ENCODE measurements around the gene LMTK2. TPM values are rescaled to one million over a fixed set of nuclear protein-coding genes. Genes with fewer than 3 reads are reported as not detected.

Gene LMTK2
- total RNA-seq, 1 donor from 2014 or later, result 23.2 TPM

GRCh38 chr7:98203261-98203963 lies 96.8 kb downstream of the LMTK2 start:
- DNase-seq (ENCODE audit: low read depth), result no peak

DNA sequence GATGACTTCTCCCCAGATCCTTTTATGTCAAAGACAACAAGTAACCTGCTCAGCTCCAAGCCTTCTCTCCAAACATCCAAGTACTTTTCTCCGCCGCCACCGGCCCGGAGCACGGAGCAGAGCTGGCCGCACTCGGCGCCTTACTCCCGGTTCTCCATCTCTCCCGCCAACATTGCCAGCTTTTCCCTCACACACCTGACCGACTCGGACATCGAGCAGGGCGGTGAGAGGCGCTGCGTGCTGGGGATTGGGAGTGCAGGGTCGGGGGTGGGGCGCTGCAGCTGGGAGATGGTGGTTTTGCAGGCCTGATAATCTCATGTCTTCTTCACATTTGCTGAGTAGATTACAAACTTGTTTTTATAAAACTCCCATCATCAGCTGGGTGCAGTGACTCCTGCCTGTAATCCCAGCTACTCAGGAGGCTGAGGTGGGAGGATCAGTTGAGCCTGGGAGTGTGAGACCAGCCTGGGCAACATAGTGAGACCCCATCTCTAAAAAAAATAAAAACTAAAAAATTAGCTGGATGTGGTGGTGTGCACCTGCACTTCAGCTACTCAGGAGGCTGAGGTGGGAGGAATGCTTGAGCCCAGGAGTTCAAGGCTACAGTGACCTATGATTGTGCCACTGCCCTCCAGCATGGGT lies 97.4 kb downstream of the LMTK2 start:
- no peak for DNase-seq (ENCODE audit: low read depth)

- DNase-seq (ENCODE audit: low read depth), result no peak
Measured at GRCh38 chr7:98204670-98205069, 98.0 kb downstream of the LMTK2 start.

- DNase-seq (ENCODE audit: low read depth), result no peak
Measured at GRCh38 chr7:98205162-98205845, 98.6 kb downstream of the LMTK2 start.

DNA sequence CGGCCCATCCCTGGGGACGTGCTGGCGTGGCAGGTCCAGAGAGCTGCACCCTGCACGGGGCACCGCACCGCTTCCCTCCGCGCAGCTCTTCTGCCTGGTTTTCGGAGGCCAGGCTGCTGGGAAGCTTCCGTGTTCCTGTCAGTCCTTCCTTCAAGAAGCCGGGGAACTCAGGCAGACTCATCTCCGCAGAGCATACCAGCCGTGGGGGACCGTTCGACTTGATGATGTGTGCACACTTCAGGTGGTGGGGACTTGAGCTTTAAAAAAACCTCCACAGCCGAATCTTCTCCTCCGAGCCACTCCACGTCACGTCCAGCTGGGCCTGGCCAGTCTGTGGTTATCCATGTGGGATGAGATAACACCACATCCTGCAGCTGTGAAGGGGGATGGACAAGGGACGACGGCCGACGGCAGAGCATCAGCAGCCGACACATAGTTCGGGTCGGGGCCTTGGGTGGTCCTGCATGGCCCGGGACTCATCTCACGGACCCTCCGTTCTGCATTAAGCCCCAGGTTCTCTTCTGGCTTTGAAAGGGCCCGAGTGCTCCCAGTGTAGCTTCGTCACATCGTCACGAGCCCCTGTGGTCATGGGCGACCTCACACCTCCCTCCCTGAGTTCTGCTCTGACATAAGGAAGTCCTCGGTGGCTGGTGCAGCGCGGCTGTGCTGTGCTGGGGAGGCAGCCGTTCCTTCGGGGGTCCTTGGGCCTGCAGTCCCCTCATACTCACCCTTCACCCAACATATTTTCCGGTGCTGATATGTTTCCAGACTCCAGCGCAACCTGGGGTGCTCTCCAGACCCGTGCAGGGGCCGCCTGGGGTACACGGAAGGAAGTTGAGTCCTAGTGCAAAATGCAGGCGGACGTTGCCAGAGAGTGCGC lies 100.0 kb downstream of the LMTK2 start:
- DNase-seq (ENCODE audit: low read depth), result no peak

DNA sequence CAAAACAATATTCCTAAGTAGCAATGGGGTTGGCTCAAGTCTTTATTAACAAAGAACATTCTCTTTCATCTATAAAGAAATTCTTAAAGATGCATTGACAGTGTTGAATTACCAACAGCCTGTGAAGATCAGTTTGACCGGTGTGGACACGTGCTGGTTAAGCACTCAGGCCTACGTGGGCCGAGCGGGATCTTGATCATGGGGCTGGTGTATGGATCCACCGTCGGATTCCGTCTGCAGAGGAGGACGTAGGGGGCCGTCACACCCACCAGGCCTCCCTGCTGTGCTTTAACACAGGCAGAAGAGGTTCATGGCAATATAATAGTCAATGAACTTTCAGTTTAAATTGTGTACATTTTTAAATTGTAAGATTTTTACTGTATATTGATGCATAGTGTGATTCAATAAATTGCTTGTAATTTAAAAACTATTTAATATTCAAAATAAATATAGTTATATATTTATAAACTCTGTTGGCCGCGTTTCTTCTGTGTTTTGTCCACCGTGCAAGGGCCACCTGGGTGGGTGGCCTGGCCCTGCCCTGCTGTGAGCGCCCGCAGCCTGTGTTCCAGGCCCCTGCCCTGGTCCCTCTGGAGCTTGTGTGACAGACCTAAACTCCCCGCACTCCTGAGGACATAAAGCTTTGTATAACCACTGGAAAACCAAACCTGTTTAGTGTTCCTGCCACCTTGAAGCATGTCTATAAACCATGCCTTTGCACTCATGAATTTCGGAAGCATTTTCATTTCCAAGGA lies 102.7 kb downstream of the LMTK2 start:
- DNase-seq (ENCODE audit: low read depth), result no peak

- DNase-seq (ENCODE audit: low read depth), result no peak
Measured at GRCh38 chr7:98210513-98211220, 104.0 kb downstream of the LMTK2 start.

DNA sequence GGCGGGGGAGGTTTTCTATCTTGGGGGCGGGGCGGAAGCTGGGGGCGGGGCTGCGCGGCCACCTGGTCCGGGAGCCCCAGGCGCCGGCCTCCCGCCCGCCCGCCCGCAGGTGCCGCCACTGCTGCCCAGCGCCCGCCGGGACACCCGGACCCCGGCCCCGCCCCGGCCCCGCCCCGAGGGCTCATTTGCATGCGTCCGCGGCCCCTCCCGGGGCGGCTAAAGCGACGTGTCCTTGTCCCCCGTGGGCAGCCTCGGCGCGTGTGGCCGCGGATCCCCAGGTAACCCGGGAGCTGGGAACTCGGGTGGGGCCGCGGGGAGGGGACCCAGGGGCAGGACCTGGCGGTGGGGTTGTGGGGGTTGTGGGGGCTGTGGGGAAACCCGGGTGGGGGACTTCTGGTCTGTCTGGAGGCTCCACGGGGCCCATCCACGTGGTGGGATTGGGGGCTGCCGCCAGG lies 104.6 kb downstream of the LMTK2 start, which contains the start of gene BHLHA15:
Gene BHLHA15 (plus strand): TSS at position 219 of the 455 bp plus-strand sequence. CDS start 871 bp downstream, outside the sequence.
- DNase-seq (ENCODE audit: low read depth), result no peak

GRCh38 chr7:98211676-98212531 lies 105.2 kb downstream of the LMTK2 start:
- no peak for DNase-seq (ENCODE audit: low read depth)

DNA sequence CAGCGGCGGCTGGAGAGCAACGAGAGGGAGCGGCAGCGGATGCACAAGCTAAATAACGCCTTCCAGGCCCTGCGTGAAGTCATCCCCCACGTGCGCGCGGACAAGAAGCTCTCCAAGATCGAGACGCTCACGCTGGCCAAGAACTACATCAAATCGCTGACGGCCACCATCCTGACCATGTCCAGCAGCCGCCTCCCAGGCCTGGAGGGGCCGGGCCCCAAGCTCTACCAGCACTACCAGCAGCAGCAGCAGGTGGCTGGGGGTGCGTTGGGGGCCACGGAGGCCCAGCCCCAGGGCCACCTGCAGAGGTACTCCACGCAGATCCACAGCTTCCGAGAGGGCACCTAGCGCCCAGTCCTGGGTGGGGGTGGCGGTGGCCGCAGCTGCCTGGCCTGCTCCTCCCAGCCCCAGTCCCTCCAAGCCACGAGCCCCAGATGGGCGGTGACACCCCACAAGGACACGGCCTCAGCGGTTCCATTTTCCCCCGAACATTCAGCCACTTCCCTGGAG lies 105.9 kb downstream of the LMTK2 start:
- no peak for DNase-seq (ENCODE audit: low read depth)

DNA sequence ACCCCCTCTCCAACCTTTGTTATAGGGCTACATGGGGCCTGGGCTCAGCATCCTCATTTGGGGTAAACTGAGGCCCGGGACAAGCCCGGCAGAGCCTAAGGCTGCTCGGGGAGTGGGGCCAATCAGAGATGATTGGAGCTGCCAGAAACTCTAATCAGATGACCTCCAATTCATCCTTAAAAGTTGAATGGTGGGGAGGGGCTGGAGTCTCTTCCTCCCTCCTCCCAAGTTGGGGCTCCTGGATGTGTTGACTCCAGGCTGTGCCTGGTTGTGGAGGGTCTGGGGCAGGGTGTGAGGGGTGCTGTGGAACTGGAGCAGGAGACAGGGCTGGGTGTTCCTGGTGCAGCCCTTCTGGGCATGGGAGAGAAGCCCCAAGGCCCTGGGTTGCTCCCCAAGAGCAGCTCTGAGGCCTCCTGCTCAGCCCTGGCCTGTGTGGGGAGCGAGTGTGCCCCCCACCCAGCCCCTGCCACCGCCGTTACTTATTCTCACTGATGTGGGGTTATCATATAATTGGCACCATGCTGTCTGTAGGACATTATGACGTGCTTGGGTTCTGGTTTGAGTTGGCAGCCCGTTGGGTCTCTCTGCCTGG lies 106.7 kb downstream of the LMTK2 start:
- DNase-seq (ENCODE audit: low read depth), result no peak

- DNase-seq (ENCODE audit: low read depth), result no peak
Measured at GRCh38 chr7:98213888-98214810, 107.5 kb downstream of the LMTK2 start.

DNA sequence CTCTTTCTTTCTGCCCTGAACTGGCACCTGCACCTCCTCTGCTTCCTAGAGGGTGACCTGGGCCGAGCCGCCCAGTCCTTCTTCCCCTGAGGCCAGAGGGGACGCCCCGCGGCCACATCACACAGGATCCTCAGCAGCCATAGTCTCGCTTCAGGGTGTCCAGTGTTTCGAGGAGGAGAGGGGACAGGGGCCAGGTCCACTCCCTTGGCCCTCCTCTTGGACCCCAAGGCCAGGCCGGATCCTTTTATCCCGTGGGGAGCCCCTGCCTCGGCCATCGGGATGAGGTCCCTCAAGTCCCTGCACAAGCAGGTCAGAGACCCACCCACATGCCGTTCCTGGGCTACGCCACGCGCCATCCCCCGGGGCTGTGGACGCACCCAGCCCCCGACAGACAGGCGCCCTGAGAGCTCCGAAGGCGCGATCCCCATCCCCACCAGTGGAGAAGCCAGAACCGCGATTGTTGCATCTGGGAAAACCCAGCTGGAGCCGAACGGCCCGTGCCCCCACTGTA lies 108.2 kb downstream of the LMTK2 start:
- DNase-seq (ENCODE audit: low read depth), result no peak

- DNase-seq (ENCODE audit: low read depth), result no peak
Measured at GRCh38 chr7:98215561-98216495, 109.2 kb downstream of the LMTK2 start.

- no peak for DNase-seq (ENCODE audit: low read depth)
Measured at GRCh38 chr7:98216941-98217622, 110.4 kb downstream of the LMTK2 start.
